Neural crest cell (in vitro differentiated cells): ENCODE results near the gene SMS. TPM values are rescaled to one million over a fixed set of nuclear protein-coding genes. Genes with fewer than 3 reads are reported as not detected.

Experiments
- DNase-seq: peaks from one replicate; pipeline ENCODE4 v3.0.0; 2021; ENCODE audit warnings: low read depth, mixed read lengths, low spot score
- H3K27ac Mint-ChIP-seq: one replicate; pipeline ENCODE4 v1.8.0; 2021; ENCODE audit warnings: mild to moderate bottlenecking, mixed read lengths; ENCODE audit not compliant: unreplicated experiment
- H3K27me3 Mint-ChIP-seq: 2 replicates; pipeline ENCODE4 v1.8.0; 2021; ENCODE audit warnings: low read depth, mild to moderate bottlenecking, mixed read lengths
- H3K36me3 Mint-ChIP-seq: 2 replicates; pipeline ENCODE4 v1.8.0; 2021; ENCODE audit warnings: low read depth, mild to moderate bottlenecking, mixed read lengths
- H3K4me1 Mint-ChIP-seq: 2 replicates; pipeline ENCODE4 v1.8.0; 2021; ENCODE audit warnings: mixed read lengths
- H3K4me3 Mint-ChIP-seq: one replicate; pipeline ENCODE4 v1.8.0; 2021; ENCODE audit warnings: mild to moderate bottlenecking, mixed read lengths
- H3K9me3 Mint-ChIP-seq: 2 replicates; pipeline ENCODE4 v1.8.0; 2021; ENCODE audit warnings: mixed read lengths
- CTCF ChIP-seq: fragments of 200-600 bp; sonication (generic); conservative IDR thresholded peaks from 2 replicates; pipeline ENCODE4 v1.5.0; 2021; ENCODE audit warnings: antibody characterized with exemption, mild to moderate bottlenecking
- total RNA-seq: library from RNA; stranded (reverse); gene quantifications from 2 replicates; pipeline ENCODE4 v1.2.1, GENCODE V29; 2021

The SMS gene
- total RNA-seq, 1 donor from 2014 or later: 354 TPM

- Mint-ChIP-seq H3K9me3 (peaks cover 2% of the 10 kb centered on the region), H3K4me1 (peaks cover 30% of the 10 kb centered on the region), H3K27ac (no peak overlapping the region), H3K27me3 (no peaks in the 10 kb centered on the region), H3K4me3 (no peak overlapping the region), H3K36me3 (no peaks in the 10 kb centered on the region)
- DNase-seq: no peak
- TF ChIP-seq CTCF: no peak
These were observed 92.0 kb downstream of the SMS start for GRCh38 chrX:22032506-22032905.

- H3K9me3 Mint-ChIP-seq: peaks cover 2% of the 10 kb centered on the region
- DNase-seq: no peak
- H3K4me1 Mint-ChIP-seq: peaks cover 36% of the 10 kb centered on the region
- no peak for TF ChIP-seq CTCF
- no peaks in the 10 kb centered on the region for H3K27me3 Mint-ChIP-seq
- H3K36me3 Mint-ChIP-seq: no peaks in the 10 kb centered on the region
- no peak overlapping the region for H3K27ac Mint-ChIP-seq
- H3K4me3 Mint-ChIP-seq: no peak overlapping the region
These were observed 93.3 kb downstream of the SMS start for GRCh38 chrX:22033818-22034217.

GRCh38 chrX:22035236-22035635 lies 94.7 kb downstream of the SMS start:
- H3K9me3 Mint-ChIP-seq: no peaks in the 10 kb centered on the region
- no peak for DNase-seq
- TF ChIP-seq CTCF: no peak
- H3K27me3 Mint-ChIP-seq: no peaks in the 10 kb centered on the region
- H3K4me3 Mint-ChIP-seq: peak overlapping the region; percentile 25
- no peaks in the 10 kb centered on the region for H3K36me3 Mint-ChIP-seq
- H3K4me1 Mint-ChIP-seq: peaks cover 29% of the 10 kb centered on the region
- H3K27ac Mint-ChIP-seq: peak overlapping the region; percentile 69

- Mint-ChIP-seq H3K27ac (no peak overlapping the region), H3K27me3 (no peaks in the 10 kb centered on the region), H3K9me3 (no peaks in the 10 kb centered on the region), H3K36me3 (no peaks in the 10 kb centered on the region), H3K4me3 (no peak overlapping the region), H3K4me1 (peaks cover 28% of the 10 kb centered on the region)
- no peak for DNase-seq
- TF ChIP-seq CTCF: no peak
These were observed 96.7 kb downstream of the SMS start for GRCh38 chrX:22037225-22037624.

GRCh38 chrX:22037911-22038537 lies 97.5 kb downstream of the SMS start:
- Mint-ChIP-seq H3K36me3 (no peaks in the 10 kb centered on the region), H3K4me3 (no peak overlapping the region), H3K9me3 (no peaks in the 10 kb centered on the region), H3K27ac (no peak overlapping the region), H3K4me1 (peaks cover 25% of the 10 kb centered on the region), H3K27me3 (no peaks in the 10 kb centered on the region)
- no peak for TF ChIP-seq CTCF
- DNase-seq: no peak
